Measurements from ENCODE around the gene GSS.
"Not testable (repeated sequence)": the region's sequence is repeated elsewhere in the genome, so short reads cannot be mapped to it uniquely, and the experiment has no call there.

GSS gene

DNA sequence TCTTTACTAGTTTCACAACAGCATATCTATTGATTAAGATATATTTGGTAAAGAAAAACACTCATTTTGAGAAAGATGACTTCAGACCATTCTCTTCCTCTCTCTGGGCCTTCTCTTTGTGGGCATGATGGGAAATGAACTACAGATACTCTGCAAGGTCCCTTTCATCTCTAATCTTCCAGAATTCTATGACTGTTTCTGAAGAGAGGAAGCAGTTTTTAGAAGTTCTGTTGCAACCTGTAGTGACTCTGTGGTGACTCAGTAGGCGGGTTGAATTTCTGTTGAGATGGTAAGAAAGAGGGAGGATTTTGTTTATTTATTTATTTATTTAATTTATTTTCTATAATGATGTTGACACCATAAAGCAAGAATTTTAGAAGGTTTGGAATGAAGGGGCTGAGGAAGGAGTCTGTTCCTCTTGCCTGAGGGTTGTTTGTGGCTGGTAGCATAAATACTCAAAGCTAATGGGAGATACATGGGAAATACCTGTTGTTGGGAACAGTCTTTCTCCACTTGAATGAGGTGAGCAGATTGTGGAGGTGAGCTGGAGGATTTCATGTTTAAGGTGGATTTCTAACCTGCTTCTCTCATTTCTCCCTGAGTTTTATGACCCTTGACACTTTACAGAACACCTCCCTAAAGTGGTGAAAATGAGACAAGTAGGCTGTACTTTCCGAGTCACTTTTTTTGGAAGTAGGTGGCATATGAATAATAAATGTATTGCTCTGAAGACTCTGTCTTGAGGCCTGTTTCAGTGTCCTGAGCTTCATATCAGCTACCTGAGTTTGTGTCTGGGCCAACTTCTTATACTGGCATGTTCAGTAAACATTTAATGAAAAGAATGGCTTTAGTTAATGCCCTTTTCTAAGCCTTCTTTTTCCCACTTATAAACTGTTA, 64.2 kb downstream of the GSS start:
- Histone ChIP-seq H3K27me3 (ENCODE audit: insufficient read depth, low read length) (no peaks in the 10 kb centered on the region), H3K9me3 (ENCODE audit: low read length) (no peaks in the 10 kb centered on the region), H2AFZ (ENCODE audit: low read depth, low read length) (no peak overlapping the region), H3K36me3 (ENCODE audit: insufficient read depth, low read length) (peaks cover 2% of the 10 kb centered on the region), H3K4me3 (ENCODE audit: low read length) (no peak overlapping the region), H3K4me1 (ENCODE audit: insufficient read depth, low read length) (no peaks in the 10 kb centered on the region)

DNA sequence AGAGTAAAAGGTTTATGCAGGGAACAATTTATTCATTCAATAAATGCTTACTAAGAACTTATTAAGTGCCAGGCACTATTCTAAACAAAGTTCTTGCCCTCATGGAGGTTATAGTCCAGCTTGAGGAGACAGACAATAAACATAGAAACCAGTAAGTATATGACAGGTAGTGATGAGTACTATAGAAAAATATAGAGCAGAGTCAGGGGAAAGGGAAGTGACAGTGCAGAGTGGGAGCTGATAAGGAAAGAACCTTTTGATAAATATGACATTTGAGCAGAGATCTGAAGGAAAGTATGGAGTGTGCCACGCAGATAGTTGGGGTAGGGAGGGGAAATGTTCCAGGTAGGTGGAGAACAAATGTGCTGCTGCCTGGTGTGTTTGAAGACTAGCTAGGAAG, 67.1 kb downstream of the GSS start:
- no peaks in the 10 kb centered on the region for H3K27me3 ChIP-seq (ENCODE audit: insufficient read depth, low read length)
- no peak overlapping the region for H3K4me3 ChIP-seq (ENCODE audit: low read length)
- no peaks in the 10 kb centered on the region for H3K9me3 ChIP-seq (ENCODE audit: low read length)
- no peak overlapping the region for H2AFZ ChIP-seq (ENCODE audit: low read depth, low read length)
- H3K4me1 ChIP-seq (ENCODE audit: insufficient read depth, low read length), result no peaks in the 10 kb centered on the region
- H3K36me3 ChIP-seq (ENCODE audit: insufficient read depth, low read length), result peaks cover 13% of the 10 kb centered on the region

DNA sequence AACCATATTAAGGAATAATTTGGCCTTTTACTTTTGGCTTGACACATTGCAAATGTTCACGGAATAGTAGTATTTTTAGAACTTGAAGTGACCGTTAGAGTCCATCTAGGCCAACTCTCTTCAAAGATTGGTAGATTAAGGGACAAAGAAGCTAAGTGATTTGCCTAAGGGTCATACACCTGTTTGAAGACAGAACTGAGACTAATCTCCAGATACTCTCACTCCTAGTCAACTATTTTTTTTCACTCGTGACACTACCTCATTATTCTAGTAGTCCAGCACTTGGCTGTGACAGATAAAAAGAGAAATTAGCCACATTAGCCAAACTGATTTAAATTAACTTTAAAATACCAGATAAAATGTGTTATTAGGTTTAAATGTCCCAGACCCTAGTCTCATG, 68.6 kb downstream of the GSS start:
- no peaks in the 10 kb centered on the region for H3K9me3 ChIP-seq (ENCODE audit: low read length)
- no peaks in the 10 kb centered on the region for H3K27me3 ChIP-seq (ENCODE audit: insufficient read depth, low read length)
- no peak overlapping the region for H2AFZ ChIP-seq (ENCODE audit: low read depth, low read length)
- H3K4me3 ChIP-seq (ENCODE audit: low read length), result no peak overlapping the region
- no peaks in the 10 kb centered on the region for H3K4me1 ChIP-seq (ENCODE audit: insufficient read depth, low read length)
- H3K36me3 ChIP-seq (ENCODE audit: insufficient read depth, low read length), result peaks cover 21% of the 10 kb centered on the region

DNA sequence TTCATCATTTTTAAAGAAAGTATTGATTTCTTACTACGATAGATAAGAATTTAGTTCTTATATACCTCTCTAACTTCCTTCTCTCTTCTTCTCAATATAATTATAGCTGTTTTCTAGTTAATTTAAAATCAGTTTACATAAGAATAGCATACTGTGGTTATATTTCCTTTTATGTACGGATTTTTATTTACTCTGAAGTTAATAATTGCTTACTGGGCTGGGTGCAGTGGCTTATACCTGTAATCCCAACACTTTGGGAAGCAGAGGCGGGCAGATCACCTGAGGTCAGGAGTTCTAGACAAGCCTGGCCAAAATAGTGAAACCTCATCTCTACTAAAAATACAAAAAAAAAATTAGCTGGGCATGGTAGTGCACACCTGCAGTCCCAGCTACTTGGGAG, 69.5 kb downstream of the GSS start:
- H3K4me1 ChIP-seq (ENCODE audit: insufficient read depth, low read length), result no peaks in the 10 kb centered on the region
- no peaks in the 10 kb centered on the region for H3K9me3 ChIP-seq (ENCODE audit: low read length)
- peaks cover 21% of the 10 kb centered on the region for H3K36me3 ChIP-seq (ENCODE audit: insufficient read depth, low read length)
- H3K4me3 ChIP-seq (ENCODE audit: low read length), result no peak overlapping the region
- no peaks in the 10 kb centered on the region for H3K27me3 ChIP-seq (ENCODE audit: insufficient read depth, low read length)
- no peak overlapping the region for H2AFZ ChIP-seq (ENCODE audit: low read depth, low read length)

DNA sequence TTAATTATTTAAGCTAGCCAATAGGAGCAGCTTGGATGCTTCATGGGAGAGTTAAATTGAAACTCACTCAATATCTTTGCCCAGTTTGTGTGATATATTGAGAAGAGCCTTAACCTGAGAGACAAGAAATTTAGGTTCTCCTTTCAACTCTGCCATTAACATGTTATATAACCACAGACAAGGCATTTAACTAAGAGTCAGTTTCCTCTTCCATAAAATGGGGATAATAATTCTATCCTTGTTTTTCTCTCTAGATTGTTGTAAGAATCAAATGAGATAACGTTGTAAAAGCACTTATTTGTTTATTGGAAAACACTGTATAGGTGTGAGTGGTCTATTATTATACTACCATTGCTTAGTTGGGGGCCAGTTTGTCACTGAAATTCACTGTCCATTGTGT, 71.3 kb downstream of the GSS start:
- Histone ChIP-seq H3K4me1 (ENCODE audit: insufficient read depth, low read length) (no peaks in the 10 kb centered on the region), H3K9me3 (ENCODE audit: low read length) (no peaks in the 10 kb centered on the region), H3K27me3 (ENCODE audit: insufficient read depth, low read length) (no peaks in the 10 kb centered on the region), H2AFZ (ENCODE audit: low read depth, low read length) (no peak overlapping the region), H3K36me3 (ENCODE audit: insufficient read depth, low read length) (peaks cover 21% of the 10 kb centered on the region), H3K4me3 (ENCODE audit: low read length) (no peak overlapping the region)

DNA sequence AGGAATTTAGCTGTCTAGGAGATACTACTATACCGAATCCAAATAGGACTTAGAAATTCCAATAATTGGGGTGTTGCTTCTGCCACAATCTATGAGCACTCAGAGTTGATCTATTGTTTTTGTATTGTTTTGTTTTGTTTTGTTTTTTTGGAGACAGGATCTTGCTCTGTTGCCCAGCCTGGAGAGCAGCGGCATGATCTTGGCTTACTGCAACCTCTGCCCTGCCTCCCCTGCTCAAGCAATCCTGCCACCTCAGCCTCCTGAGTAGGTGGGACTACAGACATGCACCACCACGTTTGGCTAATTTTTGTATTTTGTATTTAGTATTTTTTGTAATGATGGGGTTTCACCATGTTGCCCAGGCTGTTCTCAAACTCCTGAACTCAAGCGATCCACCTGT, 71.8 kb downstream of the GSS start:
- no peaks in the 10 kb centered on the region for H3K9me3 ChIP-seq (ENCODE audit: low read length)
- H2AFZ ChIP-seq (ENCODE audit: low read depth, low read length), result no peak overlapping the region
- no peaks in the 10 kb centered on the region for H3K27me3 ChIP-seq (ENCODE audit: insufficient read depth, low read length)
- no peak overlapping the region for H3K4me3 ChIP-seq (ENCODE audit: low read length)
- no peaks in the 10 kb centered on the region for H3K4me1 ChIP-seq (ENCODE audit: insufficient read depth, low read length)
- H3K36me3 ChIP-seq (ENCODE audit: insufficient read depth, low read length), result peaks cover 21% of the 10 kb centered on the region

DNA sequence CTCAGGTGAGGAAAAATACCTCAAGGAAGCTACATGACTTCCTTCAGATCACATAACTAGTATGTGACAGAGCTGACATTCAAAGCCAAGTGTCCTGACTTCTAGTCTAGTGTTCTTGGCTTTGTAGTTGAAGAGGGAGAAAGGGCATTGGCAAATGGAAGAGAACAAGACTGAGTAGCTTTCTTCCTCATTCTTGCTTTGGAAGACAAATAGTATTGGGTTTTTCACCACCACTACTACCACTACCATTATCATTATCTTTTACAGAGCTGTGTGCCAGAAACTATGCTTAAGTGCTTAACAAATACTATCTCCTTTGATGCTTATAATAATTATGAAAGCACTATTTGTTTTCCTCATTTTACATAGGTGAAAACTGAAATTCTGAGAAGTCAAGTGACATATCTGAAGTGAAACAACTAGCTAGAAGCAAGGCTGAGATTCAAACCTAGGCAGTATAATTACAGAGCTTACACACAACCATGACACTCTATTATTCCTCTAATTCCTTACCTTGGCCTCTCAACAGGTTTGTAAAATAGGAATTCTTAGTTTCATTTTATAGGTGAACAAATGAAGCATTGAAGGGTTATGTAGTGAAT, 72.4 kb downstream of the GSS start:
- Histone ChIP-seq H3K36me3 (ENCODE audit: insufficient read depth, low read length) (peaks cover 21% of the 10 kb centered on the region), H2AFZ (ENCODE audit: low read depth, low read length) (no peak overlapping the region), H3K27me3 (ENCODE audit: insufficient read depth, low read length) (no peaks in the 10 kb centered on the region)

DNA sequence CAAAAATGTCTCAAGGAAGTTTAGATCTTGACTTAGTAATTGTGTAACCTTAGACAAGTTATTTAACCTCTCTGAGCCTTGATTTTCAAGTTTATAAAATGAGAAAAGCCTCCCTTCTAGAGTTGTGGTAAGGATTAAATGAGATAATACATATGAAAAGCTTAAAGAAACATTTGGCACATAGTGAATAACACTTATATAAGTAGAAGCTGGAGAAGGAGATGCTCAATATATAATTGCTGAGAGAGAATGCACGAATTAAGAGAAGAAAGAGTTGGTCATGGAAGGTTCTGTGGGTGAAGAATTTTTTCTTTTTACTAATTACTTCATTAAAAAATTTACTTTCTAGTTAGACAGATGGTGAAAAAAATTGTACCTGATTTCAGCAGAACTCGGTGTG, 73.9 kb downstream of the GSS start:
- H2AFZ ChIP-seq (ENCODE audit: low read depth, low read length), result no peak overlapping the region
- H3K4me3 ChIP-seq (ENCODE audit: low read length), result no peak overlapping the region
- peaks cover 20% of the 10 kb centered on the region for H3K36me3 ChIP-seq (ENCODE audit: insufficient read depth, low read length)
- no peaks in the 10 kb centered on the region for H3K27me3 ChIP-seq (ENCODE audit: insufficient read depth, low read length)
- H3K4me1 ChIP-seq (ENCODE audit: insufficient read depth, low read length), result no peaks in the 10 kb centered on the region
- no peaks in the 10 kb centered on the region for H3K9me3 ChIP-seq (ENCODE audit: low read length)

More for the DNA sequence above, 72.4 kb downstream of the GSS start:
- Histone ChIP-seq H3K4me3 (ENCODE audit: low read length) (no peak overlapping the region), H3K4me1 (ENCODE audit: insufficient read depth, low read length) (no peaks in the 10 kb centered on the region), H3K9me3 (ENCODE audit: low read length) (no peaks in the 10 kb centered on the region)

DNA sequence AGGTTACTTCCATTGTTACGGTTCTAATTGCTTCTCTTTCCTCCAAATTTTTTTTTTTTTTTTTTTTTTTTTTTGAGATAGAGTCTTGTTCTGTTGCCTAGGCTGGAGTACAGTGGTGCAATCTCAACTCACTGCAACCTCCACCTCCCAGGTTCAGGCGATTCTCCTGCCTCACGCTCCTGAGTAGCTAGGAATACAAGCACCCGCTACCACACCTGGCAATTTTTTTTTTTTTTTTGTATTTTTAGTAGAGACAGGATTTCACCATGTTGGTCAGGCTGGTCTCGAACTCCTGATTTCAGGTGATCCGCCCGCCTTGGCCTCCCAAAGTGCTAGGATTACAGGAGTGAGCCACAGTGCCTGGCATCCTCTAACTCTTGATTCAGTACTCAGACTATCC, 74.6 kb downstream of the GSS start:
- peaks cover 20% of the 10 kb centered on the region for H3K36me3 ChIP-seq (ENCODE audit: insufficient read depth, low read length)
- not testable (repeated sequence) for H2AFZ ChIP-seq (ENCODE audit: low read depth, low read length); H3K4me3 ChIP-seq (ENCODE audit: low read length); H3K27me3 ChIP-seq (ENCODE audit: insufficient read depth, low read length); H3K4me1 ChIP-seq (ENCODE audit: insufficient read depth, low read length); H3K9me3 ChIP-seq (ENCODE audit: low read length)

DNA sequence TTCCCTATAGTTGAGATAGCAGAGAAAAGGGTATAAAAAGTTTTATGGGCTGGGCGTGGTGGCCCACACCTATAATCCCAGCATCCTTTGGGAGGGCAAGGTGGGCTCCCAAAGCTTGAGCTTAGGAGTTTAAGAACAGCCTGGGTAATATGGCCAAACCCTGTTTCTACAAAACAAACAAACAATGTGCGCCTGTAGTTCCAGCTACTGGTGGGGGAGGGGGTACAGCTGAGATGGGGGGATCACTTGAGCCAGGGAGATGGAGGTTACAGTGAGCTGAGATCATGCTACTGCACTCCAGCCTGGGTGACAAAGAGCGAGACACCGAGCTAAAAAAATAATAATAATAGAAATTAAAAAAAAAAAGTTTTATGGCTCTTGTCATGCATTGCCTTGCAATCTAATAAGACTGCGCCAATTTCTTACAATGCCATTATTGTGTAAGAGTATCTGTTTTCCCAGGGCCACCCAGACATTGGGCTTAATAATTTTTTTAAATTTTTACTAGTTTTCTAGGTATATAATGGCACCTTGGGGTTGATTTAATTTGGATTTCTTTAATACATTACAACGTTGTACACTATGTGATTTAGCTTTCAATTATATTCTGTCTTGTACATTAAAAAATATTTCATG, 75.3 kb downstream of the GSS start:
- H3K36me3 ChIP-seq (ENCODE audit: insufficient read depth, low read length), result peaks cover 19% of the 10 kb centered on the region
- H2AFZ ChIP-seq (ENCODE audit: low read depth, low read length), result no peak overlapping the region
- no peak overlapping the region for H3K4me3 ChIP-seq (ENCODE audit: low read length)
- H3K9me3 ChIP-seq (ENCODE audit: low read length), result no peaks in the 10 kb centered on the region
- H3K27me3 ChIP-seq (ENCODE audit: insufficient read depth, low read length), result no peaks in the 10 kb centered on the region
- H3K4me1 ChIP-seq (ENCODE audit: insufficient read depth, low read length), result peaks cover 4% of the 10 kb centered on the region

Measured in neuron (in vitro differentiated cells).